GM18873 (cell line): Measurements from ENCODE around the gene RASSF7.

Source experiments
- ATAC-seq: cut with Tn5 transposase; IDR thresholded peaks from one replicate; pipeline ENCODE4 v1.9.1; 2021; ENCODE audit warnings: mild to moderate bottlenecking, moderate library complexity, moderate number of reproducible peaks; ENCODE audit not compliant: unreplicated experiment, low FRiP score

RASSF7 gene

GRCh38 chr11:605286-606129, 44.7 kb downstream of the RASSF7 start:
- ATAC-seq, result no peak

- ATAC-seq, result no peak
Measured at GRCh38 chr11:606245-606644, 45.5 kb downstream of the RASSF7 start.

- ATAC-seq, result no peak
Measured at GRCh38 chr11:607020-607780, 46.4 kb downstream of the RASSF7 start.

GRCh38 chr11:607971-608659, 47.3 kb downstream of the RASSF7 start:
- no peak for ATAC-seq

- ATAC-seq, result no peak
Measured at GRCh38 chr11:608791-609251, 48.1 kb downstream of the RASSF7 start.

GRCh38 chr11:609341-609811, 48.6 kb downstream of the RASSF7 start:
- ATAC-seq, result no peak

GRCh38 chr11:610146-610801, 49.5 kb downstream of the RASSF7 start:
- no peak for ATAC-seq

GRCh38 chr11:611001-611996, 50.5 kb downstream of the RASSF7 start:
- ATAC-seq, result no peak

GRCh38 chr11:612201-612960, 51.6 kb downstream of the RASSF7 start:
- ATAC-seq, result no peak

GRCh38 chr11:612961-613300, 52.2 kb downstream of the RASSF7 start:
- no peak for ATAC-seq

GRCh38 chr11:613369-613968, 52.7 kb downstream of the RASSF7 start:
- no peak for ATAC-seq
